ENCODE data around the gene ELL2.
"Not testable (repeated sequence)": the region's sequence is repeated elsewhere in the genome, so short reads cannot be mapped to it uniquely, and the experiment has no call there.

Gene ELL2

GRCh38 chr5:95930141-95930930 is 31.3 kb downstream of the ELL2 start:
- no peak for DNase-seq (ENCODE audit: low read depth)

GRCh38 chr5:95928724-95929253 is 32.9 kb downstream of the ELL2 start:
- DNase-seq (ENCODE audit: low read depth), result no peak

- no peak for DNase-seq (ENCODE audit: low read depth)
Observed at GRCh38 chr5:95927927-95928723, 33.5 kb downstream of the ELL2 start.

DNA sequence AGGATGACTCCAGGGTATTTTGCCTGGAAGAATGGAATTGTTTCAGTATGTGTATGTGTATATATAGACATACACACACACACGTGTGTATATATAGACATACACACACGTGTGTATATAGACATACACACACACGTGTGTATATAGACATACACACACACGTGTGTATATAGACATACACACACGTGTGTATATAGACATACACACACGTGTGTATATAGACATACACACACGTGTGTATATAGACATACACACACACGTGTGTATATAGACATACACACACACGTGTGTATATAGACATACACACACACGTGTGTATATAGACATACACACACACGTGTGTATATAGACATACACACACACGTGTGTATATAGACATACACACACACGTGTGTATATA is 34.4 kb downstream of the ELL2 start:
- DNase-seq (ENCODE audit: low read depth), result not testable (repeated sequence)

GRCh38 chr5:95925939-95926338 is 35.7 kb downstream of the ELL2 start:
- no peak for DNase-seq (ENCODE audit: low read depth)

DNA sequence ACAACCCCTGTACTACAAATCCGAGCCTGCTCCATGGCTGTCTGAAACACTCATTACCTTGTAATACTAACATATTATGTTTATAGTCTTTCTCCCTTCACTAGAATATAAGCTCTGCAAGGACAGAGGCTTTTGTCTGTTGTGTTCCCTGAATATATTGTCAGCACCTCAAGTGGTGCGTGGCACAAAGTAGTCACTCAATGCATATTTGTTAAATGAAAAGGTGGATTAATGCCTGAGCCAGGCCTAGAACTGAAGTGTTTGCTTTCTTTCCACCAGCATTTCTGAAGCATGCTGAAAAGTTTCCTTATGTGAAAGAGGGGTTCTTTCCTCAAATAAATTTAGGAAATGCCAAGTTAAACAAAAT is 36.3 kb downstream of the ELL2 start:
- DNase-seq (ENCODE audit: low read depth), result no peak

DNA sequence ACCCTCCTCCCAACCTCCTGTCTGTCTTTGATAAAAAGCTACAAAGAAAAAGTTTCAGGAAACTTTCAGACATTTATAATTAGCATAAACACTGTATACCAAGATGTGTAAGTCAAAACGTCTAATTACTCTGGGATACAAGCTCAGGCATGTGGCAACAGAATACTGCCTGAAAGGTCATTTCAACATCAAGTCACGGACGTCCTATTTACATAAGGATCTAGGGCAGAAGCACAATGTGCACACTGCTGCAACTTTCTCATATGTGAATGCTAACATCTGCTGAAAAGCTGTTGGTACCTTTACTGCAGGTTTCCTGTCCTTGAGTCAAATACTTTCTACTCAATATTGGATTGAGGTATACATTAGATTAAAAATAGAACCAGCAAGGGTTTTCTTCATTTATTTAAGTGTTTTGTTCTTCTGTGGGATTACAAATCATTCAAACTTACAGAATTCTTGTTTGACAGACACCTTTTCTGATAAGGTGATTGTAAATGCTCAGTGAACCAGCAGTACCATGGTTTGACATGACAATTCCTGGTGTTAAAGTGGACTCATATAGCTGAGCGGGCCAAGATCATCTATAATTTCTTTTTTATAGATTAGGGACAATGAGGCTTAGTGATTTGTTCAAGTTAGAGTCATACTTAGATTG is 36.8 kb downstream of the ELL2 start:
- no peak for DNase-seq (ENCODE audit: low read depth)

DNA sequence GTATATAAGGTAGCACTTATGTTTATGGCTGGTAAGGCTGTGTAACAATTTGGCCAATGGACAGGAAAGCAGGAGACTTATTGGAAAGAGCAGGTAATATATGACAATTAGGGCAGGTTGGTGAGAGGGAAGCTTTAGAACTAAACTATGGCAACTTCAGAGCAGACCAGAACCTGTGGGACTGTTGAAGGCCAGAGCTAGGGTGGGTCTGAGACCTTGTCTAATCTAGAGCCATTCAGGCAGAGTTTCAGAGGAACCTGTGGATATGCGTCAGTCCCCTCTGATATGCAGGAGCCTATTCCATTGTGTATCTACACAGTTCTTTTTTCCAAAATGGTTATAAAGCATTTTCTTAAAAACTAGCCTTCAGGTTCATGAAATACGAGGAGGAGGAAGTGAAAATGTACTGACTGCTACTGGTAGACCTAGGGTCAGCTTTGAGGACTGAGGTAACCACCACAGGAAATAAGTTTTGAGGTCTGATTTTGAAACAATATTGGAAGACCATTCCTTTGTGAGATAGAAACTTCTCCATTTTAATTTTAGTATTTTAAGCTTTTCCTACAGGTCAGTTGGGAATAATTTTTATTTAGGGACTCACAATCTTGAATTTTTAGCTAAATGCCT is 37.6 kb downstream of the ELL2 start:
- DNase-seq (ENCODE audit: low read depth), result no peak

DNA sequence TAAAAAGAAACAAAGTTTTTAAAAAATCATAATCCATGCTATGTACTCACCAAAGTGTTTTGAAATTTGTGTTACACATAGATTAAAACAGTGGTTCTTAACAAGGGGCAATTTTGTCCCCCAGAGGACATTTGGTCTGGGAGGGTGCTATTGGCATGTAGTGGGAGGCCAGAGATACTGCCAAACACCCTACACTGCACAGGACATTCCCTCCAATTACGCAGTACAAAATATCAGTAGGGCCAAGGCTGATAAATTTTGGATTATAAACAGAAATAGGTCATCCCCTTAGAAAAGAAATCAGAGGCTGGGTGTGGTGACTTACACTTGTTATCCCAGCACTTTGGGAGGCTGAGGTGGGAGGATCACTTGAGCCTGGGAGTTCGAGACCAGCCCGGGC is 38.9 kb downstream of the ELL2 start:
- no peak for DNase-seq (ENCODE audit: low read depth)

DNA sequence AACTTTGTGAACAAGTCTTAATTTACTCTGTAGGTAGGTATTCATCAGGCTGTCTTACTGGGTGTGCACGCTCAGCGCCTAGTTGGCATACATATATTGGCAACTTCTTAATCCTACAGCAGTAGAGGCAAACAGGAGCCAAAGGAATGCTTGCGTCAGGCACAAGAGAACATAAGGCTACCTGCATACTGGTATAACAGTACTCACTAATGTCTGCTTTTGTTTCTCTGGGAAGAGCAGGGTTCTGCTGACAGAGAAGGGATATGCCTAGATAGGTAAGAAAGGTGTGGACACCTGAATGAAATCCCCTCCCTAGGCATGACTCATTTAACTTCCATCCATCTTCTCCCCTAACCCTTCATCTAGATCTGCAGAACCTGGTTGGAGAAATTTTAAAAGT is 40.1 kb downstream of the ELL2 start:
- no peak for DNase-seq (ENCODE audit: low read depth)

- DNase-seq (ENCODE audit: low read depth), result no peak
Observed at GRCh38 chr5:95920822-95921221, 40.8 kb downstream of the ELL2 start.

DNA sequence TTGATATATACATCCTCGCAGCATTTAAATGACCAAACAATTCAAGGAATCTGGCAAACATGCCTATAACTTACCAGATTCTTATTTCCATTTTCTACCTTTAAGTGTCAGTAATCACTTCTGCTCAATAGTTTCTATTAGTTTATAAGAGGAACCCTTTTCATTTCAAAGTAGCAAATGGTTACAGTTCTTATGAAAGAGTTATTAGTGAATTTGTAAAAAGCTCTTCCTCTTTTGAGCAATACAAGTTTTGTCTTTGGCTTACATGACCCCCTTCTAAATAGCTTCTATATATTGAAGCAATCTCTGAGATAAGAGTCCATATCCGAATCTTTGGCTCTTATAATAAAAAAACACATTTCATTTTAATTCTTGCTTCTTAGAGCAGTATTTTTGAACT is 42.0 kb downstream of the ELL2 start:
- DNase-seq (ENCODE audit: low read depth), result no peak

DNA sequence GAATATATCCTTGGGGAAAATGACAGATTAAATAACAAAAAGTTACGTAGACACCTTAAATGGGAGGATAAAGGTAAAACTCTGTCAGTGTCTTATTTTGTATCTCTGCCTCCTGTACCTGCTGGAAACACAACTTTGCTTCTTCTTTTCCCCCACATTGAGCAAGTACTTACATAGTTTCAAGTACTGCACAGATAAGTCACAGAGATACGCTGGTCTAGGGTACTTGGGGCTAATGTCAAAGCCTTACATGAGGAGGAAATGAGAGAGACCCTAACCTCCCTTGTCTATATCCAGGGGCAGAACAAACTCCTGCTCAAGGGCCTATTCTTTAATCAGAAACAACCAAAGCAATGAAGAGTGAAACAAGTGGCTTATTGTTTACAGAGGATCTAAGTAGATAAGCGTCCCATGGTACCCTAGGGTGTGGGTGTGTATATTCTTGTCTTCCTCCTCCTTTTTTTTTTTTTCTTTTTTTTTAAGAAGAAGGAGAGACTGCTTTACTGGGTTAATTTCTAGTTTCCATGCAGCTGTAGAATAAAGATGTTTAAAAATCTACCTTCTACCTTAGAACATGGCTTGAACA is 43.1 kb downstream of the ELL2 start:
- no peak for DNase-seq (ENCODE audit: low read depth)

DNA sequence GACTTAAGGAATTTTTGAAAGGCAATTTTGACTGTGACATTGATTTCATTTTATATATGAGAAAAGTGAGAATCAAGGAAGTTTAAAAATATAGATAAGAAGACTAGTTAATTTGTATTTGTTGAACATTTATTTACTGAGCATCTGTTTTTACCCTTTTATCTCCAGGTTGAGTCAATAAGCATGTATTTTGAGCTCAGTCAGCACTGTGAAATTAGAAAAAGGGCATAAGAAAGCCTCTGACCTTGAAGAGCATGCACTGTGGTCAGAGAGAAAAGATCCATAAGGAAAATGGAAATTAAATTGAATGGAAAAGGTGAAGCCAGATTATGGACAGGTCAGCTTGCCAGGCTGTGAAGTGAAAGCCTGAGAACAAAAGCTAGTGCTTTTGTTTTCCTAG is 44.4 kb downstream of the ELL2 start:
- DNase-seq (ENCODE audit: low read depth), result no peak

DNA sequence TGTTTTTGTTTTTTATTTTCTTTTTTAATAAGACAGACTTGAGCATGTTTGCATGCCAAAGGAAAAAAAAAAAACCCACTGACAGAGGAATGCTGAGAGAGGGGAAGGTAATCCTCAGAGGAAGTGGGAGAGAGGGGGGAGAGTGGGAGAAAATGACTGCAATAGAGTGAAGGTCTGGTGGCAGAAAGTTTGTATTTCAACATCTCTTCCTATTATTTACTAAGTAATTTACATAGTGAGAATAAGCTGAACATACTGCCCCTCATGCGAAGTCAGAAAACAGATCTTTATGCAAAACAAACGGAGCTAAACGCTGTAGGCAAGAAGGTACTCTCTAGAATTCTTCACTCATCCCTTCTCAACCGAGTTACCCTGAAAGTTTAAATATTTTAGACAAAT is 45.0 kb downstream of the ELL2 start:
- DNase-seq (ENCODE audit: low read depth), result no peak

- no peak for DNase-seq (ENCODE audit: low read depth)
Observed at GRCh38 chr5:95915999-95916686, 45.5 kb downstream of the ELL2 start.

DNA sequence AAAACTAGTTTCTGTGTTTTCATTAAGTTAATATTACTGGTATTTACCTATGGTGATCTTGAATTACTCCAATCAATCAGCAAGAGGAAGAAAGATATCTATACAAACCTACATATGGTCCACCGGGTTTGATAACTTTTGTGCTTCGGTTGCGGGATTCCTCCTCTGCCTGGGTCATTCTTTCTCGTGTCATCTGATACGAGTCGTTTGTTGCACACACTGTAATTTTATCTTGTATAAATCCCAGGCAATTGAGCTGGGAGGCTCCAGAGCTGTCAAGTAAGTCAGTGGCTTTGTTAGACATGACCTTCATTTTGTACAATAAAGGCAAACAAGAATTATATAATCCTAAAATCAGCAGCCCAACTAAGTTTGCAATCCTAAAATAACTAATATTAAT is 48.0 kb downstream of the ELL2 start:
- DNase-seq (ENCODE audit: low read depth), result no peak

DNA sequence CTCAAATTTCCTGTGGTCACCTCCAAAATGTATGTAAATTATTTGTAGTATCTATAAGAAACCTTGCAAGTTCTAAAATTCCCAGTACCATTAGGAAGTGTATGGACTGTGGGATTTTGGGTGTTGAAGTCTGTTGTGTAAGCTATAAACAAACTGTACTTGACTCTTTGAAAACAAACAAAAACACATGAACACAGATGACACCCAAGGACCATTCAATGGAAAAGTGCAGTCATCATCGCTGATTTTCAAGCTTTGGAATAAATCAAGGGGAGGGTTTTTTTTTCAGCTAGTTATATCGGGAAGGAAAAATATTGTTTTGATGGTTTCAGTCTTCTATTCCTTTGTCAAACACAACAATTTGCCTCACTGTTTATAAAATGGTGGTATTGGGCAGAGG is 49.6 kb downstream of the ELL2 start:
- no peak for DNase-seq (ENCODE audit: low read depth)

GRCh38 chr5:95910521-95910920 is 51.1 kb downstream of the ELL2 start:
- no peak for DNase-seq (ENCODE audit: low read depth)

DNA sequence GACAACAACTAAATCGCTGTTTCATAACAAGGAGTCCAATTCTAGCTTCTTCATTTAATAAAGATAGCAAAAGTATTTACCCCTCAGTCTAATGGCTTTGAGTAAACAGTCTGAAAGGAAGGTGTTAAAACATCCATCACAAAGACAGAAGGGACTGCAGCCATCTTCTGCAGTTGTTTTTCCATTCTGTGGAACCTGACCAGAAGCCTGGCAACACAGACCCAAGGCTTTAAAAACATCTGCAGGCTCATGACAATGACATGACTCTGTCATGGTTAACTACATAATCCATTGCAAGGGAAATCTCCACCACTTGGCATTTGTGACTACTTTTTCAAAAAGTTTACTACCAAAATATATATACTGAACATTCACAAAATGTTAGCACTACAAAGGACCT is 51.9 kb downstream of the ELL2 start:
- DNase-seq (ENCODE audit: low read depth), result no peak

GRCh38 chr5:95908799-95909198 is 52.9 kb downstream of the ELL2 start:
- DNase-seq (ENCODE audit: low read depth), result no peak

Data from CMK (cell line).